ENCODE results near the gene OPCML. TPM values are rescaled to one million over a fixed set of nuclear protein-coding genes. Genes with fewer than 3 reads are reported as not detected.

Gene OPCML
- total and polyA plus RNA-seq, 2 donors (not counting 1 experiment from before 2014, with no cell fraction given) = not detected

- TF ChIP-seq CTCF (IDR thresholded peaks at IDR 0.05) = no peak
- TF ChIP-seq EZH2 (IDR thresholded peaks at IDR 0.05; ENCODE audit: borderline replicate concordance, insufficient read depth, low read depth, low read length, poor library complexity, severe bottlenecking) = no peak
- no peak for DNase-seq
- ChIA-PET CTCF (no interaction called here), POLR2A (no interaction called here)
- Histone ChIP-seq H3K9ac (ENCODE audit: low read length) (no peak overlapping the region), H3K27ac (ENCODE audit: low read length in 2 of 2) (no peak overlapping the region), H4K20me1 (ENCODE audit: control insufficient read depth, insufficient read depth, low read length, poor library complexity, severe bottlenecking) (no peaks in the 10 kb centered on the region), H3K36me3 (replicated peaks in 1 of 2; ENCODE audit: control extremely low read depth in 1 of 2, control insufficient read depth in 1 of 2, extremely low read depth in 1 of 2, insufficient read depth in 2 of 2, low read length in 1 of 2) (no peaks in the 10 kb centered on the region), H3K79me2 (ENCODE audit: control insufficient read depth, insufficient read depth, low read length) (no peaks in the 10 kb centered on the region), H3K9me3 (ENCODE audit: control extremely low read depth in 1 of 3, control insufficient read depth in 2 of 3, insufficient read depth in 1 of 3, low read length in 2 of 3) (peaks cover 0 to 8% (median 0%) of the 10 kb centered on the region in 3 donors), H3K4me3 (ENCODE audit: control extremely low read depth in 1 of 5, extremely low read depth in 1 of 5, insufficient read depth in 1 of 5, low read depth in 2 of 5, low read length in 4 of 5) (no peak overlapping the region), H3K4me2 (replicated peaks; ENCODE audit: low read depth, low read length, poor library complexity, severe bottlenecking) (no peak overlapping the region), H3K4me1 (ENCODE audit: control insufficient read depth in 2 of 2, insufficient read depth in 2 of 2, low read length in 2 of 2) (no peaks in the 10 kb centered on the region), H2AFZ (ENCODE audit: insufficient read depth, low read depth, low read length, poor library complexity, severe bottlenecking) (no peak overlapping the region), H3K27me3 (replicated peaks in 1 of 4; ENCODE audit: control extremely low read depth in 1 of 4, control insufficient read depth in 3 of 4, insufficient read depth in 4 of 4, low read length in 3 of 4) (no peaks in the 10 kb centered on the region)
- intact Hi-C loops (cut with micrococcal nuclease) = no loop called here
- 97% methylated on average over 3 of the region's 4 CpGs for WGBS (ENCODE audit: insufficient coverage)
- Mint-ChIP-seq H3K27me3 (no peaks in the 10 kb centered on the region), H3K4me3 (no peak overlapping the region), H3K27ac (no peak overlapping the region), H3K4me1 (no peaks in the 10 kb centered on the region), H3K9me3 (ENCODE audit: insufficient read depth) (peaks cover 1% of the 10 kb centered on the region)
- ATAC-seq (ENCODE audit: low read depth) = no peak
These were observed 788.7 kb downstream of the OPCML start for GRCh38 chr11:132743601-132744000.

- Histone ChIP-seq H3K27ac (ENCODE audit: low read length in 2 of 2) (no peak overlapping the region), H3K79me2 (ENCODE audit: control insufficient read depth, insufficient read depth, low read length) (no peaks in the 10 kb centered on the region), H2AFZ (ENCODE audit: insufficient read depth, low read depth, low read length, poor library complexity, severe bottlenecking) (no peak overlapping the region), H3K4me1 (ENCODE audit: control insufficient read depth in 2 of 2, insufficient read depth in 2 of 2, low read length in 2 of 2) (no peaks in the 10 kb centered on the region), H3K4me2 (replicated peaks; ENCODE audit: low read depth, low read length, poor library complexity, severe bottlenecking) (no peak overlapping the region), H3K9ac (ENCODE audit: low read length) (no peak overlapping the region), H3K27me3 (replicated peaks in 1 of 4; ENCODE audit: control extremely low read depth in 1 of 4, control insufficient read depth in 3 of 4, insufficient read depth in 4 of 4, low read length in 3 of 4) (no peaks in the 10 kb centered on the region), H3K36me3 (replicated peaks in 1 of 2; ENCODE audit: control extremely low read depth in 1 of 2, control insufficient read depth in 1 of 2, extremely low read depth in 1 of 2, insufficient read depth in 2 of 2, low read length in 1 of 2) (no peaks in the 10 kb centered on the region), H3K9me3 (ENCODE audit: control extremely low read depth in 1 of 3, control insufficient read depth in 2 of 3, insufficient read depth in 1 of 3, low read length in 2 of 3) (peaks cover 0 to 8% (median 0%) of the 10 kb centered on the region in 3 donors), H4K20me1 (ENCODE audit: control insufficient read depth, insufficient read depth, low read length, poor library complexity, severe bottlenecking) (no peaks in the 10 kb centered on the region), H3K4me3 (ENCODE audit: control extremely low read depth in 1 of 5, extremely low read depth in 1 of 5, insufficient read depth in 1 of 5, low read depth in 2 of 5, low read length in 4 of 5) (no peak overlapping the region)
- Mint-ChIP-seq H3K27me3 (no peaks in the 10 kb centered on the region), H3K27ac (no peak overlapping the region), H3K4me1 (no peaks in the 10 kb centered on the region), H3K9me3 (ENCODE audit: insufficient read depth) (peaks cover 1% of the 10 kb centered on the region), H3K4me3 (no peak overlapping the region)
- ATAC-seq (ENCODE audit: low read depth) (no peak), DNase-seq (no peak)
- intact Hi-C loops (cut with micrococcal nuclease) = no loop called here
- CTCF ChIA-PET = no interaction called here
- TF ChIP-seq EZH2 (IDR thresholded peaks at IDR 0.05; ENCODE audit: borderline replicate concordance, insufficient read depth, low read depth, low read length, poor library complexity, severe bottlenecking) (no peak), CTCF (IDR thresholded peaks at IDR 0.05) (no peak)
- POLR2A ChIA-PET = no interaction called here
- WGBS (ENCODE audit: insufficient coverage) = 83% methylated on average over 2 of the region's 6 CpGs
These were observed 789.4 kb downstream of the OPCML start for GRCh38 chr11:132742929-132743328.
